GM12865 (cell line): ENCODE data around the gene CLIC4.
"Not testable (repeated sequence)": the region's sequence is repeated elsewhere in the genome, so short reads cannot be mapped to it uniquely, and the experiment has no call there.

ENCODE experiments used
- DNase-seq: peaks from one replicate; pipeline ENCODE4 v3.0.0; 2010; ENCODE audit warnings: low read depth
- H3K4me3 ChIP-seq: 2 replicates; pipeline ENCODE4 v1.5.1; 2011; ENCODE audit warnings: mild to moderate bottlenecking, low read depth, low read length, control low read depth
- CTCF ChIP-seq: IDR thresholded peaks from 2 replicates; pipeline ENCODE4 v1.5.1; 2011; ENCODE audit warnings: low read length, control low read depth, low read depth, inconsistent platforms; ENCODE audit not compliant: insufficient read depth; ENCODE audit errors: missing control alignments

Gene CLIC4

DNA sequence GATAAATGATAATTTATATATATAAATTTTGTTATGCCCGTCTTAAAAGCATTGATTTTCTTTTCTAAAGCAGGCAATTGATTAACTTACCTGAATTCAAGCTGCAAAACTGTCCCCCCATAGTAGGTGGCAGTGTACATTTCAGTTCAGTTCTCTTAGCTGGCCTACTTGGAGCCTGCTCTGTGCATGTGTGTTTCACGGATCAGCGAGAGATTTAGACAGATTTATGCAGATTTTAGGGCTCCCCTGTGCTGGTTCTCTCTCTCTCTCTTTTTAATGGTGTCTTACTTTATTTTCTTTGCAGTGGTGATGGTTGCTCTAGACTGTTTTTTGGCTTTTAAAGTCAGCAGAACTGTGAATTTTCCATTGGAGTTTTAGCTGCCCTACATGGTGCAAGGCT is 30.7 kb downstream of the CLIC4 start:
- H3K4me3 ChIP-seq: no peak overlapping the region
- no peak for DNase-seq
- TF ChIP-seq CTCF: no peak

GRCh38 chr1:24776821-24777220 is 31.6 kb downstream of the CLIC4 start:
- TF ChIP-seq CTCF: no peak
- no peak overlapping the region for H3K4me3 ChIP-seq
- DNase-seq: no peak

GRCh38 chr1:24778141-24778540 is 32.9 kb downstream of the CLIC4 start:
- no peak for TF ChIP-seq CTCF
- no peak overlapping the region for H3K4me3 ChIP-seq
- DNase-seq: no peak

- H3K4me3 ChIP-seq, DNase-seq: not testable (repeated sequence)
Measured at GRCh38 chr1:24779199-24779598, 34.0 kb downstream of the CLIC4 start.

DNA sequence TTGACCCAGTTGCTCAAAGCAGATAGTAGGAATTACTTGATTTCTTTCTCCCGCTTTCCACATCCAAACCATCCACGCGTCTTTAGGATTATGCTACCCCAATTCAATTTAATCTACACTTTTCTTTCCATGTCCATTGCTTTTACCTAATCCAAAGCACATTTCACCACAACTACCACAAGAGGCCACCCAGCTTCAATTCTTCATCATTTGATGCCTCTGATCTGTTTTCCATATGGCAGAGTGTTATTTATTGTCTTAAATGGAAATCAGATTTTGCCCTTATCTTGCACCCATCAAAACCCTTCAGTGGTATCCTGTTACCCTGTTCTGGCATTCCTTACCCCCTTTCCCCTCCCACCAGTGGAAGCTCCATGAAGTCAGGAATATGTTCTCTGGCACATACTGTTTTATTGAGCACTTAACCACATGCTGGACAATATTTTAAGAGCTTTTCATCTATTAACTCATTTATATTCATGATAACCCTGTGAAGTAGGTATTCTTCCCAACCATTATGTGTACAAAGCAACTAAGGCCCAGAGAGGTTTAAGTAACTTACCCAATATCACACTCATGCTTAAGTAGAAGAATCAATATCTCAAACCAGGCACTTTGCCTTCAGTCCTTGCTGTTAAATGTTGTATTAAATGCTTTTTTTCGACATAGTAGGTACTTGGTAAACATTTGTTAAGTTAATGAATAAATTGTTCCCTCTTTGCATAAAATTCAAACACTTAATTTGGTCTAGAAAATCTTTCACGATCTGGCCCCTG is 34.6 kb downstream of the CLIC4 start:
- TF ChIP-seq CTCF: no peak
- no peak for DNase-seq
- no peak overlapping the region for H3K4me3 ChIP-seq

DNA sequence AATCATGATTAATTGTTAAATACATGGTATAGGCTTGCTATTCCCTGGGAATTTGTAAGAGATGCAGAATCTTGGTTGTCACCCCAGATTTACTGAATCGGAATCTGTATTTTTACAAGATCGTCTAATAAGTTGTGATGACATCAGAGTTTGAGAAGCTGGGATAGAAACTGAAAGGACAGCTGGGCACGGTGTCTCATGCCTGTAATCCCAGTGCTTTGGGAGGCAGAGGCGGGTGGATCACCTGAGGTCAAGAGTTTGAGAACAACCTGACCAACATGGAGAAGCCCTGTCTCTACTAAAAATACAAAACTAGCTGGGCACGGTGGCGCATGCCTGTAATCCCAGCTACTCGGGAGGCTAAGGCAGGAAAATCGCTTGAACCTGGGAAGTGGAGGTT is 35.4 kb downstream of the CLIC4 start:
- not testable (repeated sequence) for DNase-seq, H3K4me3 ChIP-seq

DNA sequence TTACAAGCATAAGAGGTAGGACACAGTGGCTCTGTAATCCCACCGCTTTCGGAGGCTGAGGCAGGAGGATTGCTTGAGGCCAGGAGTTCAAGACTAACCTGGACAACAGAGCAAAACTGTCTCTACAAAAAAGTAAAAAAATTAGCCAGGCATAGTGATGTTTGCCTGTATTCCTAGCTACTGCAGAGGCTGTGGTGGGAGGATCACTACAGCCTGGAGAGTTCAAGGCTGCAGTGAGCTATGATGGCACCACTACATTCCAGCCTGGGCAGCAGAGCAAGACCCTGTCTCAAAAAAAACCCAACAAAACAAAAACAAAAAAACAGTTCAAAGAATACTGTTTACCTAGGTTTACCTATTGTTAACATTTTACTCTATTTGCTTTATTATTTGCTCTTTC is 37.4 kb downstream of the CLIC4 start:
- no peak for TF ChIP-seq CTCF
- H3K4me3 ChIP-seq: no peak overlapping the region
- DNase-seq: no peak

DNA sequence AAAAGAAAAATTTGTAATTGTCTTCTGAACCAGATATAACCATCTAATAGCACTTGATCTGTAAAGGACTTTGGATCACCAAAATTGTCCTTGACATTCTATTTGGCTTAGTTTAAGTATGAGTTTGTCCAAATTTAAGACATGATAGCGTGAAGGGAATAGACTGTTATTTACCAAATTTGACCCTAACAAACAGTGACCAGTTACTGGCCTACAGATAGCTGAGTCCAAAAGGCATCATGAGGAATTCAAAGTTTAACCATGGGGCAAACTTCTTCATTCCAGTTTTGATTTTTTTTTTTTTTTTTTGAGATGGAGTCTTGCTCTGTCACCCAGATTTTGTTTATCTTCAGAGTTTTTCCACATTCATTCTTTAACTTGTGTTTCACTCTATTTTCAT is 38.5 kb downstream of the CLIC4 start:
- no peak overlapping the region for H3K4me3 ChIP-seq
- no peak for DNase-seq
- TF ChIP-seq CTCF: no peak
